ENCODE data around the gene MPP2.

DNA sequence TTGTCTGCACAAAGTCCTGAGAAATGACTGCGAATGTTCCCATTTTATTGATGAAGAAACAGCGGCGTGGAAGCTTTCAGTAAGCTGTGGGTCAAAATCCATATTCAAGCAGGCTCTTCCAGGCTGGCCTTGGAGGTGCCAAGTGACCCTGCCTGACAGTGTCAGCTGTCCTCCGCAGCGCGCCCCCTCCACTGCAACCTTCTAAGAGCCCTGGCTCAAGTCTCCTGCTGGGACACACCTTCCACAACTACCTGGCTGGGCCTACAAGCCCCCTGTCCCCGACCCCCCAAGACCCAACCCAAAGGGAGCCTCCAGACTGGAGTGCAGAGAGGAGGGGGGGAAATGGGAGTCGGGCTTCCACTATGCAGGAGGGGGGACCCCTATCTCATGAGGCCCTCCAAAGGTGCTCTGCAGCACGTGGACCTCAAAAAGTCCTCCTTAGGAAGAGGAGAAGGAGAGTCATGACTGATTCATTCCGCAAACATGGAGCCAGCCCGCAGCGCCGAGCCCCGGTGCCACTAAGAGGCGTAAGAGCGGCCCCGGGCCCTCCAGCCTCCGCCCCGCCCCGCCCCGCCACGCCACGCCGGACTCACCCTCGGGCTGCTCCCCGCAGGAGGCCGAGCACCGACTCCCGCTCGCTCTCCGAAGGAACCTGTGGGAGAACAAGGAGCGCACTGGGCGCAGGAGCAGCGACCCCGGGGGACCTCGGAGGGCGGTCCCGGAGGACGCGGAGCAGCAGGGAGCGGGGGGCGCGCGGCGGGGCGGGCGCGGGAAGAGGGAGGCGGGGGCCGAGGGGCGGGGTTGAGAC, 75.0 kb downstream of the MPP2 start:
- no peak for TF ChIP-seq POLR2A (IDR thresholded peaks at IDR 0.05)
- TF ChIP-seq, protein P1, sequence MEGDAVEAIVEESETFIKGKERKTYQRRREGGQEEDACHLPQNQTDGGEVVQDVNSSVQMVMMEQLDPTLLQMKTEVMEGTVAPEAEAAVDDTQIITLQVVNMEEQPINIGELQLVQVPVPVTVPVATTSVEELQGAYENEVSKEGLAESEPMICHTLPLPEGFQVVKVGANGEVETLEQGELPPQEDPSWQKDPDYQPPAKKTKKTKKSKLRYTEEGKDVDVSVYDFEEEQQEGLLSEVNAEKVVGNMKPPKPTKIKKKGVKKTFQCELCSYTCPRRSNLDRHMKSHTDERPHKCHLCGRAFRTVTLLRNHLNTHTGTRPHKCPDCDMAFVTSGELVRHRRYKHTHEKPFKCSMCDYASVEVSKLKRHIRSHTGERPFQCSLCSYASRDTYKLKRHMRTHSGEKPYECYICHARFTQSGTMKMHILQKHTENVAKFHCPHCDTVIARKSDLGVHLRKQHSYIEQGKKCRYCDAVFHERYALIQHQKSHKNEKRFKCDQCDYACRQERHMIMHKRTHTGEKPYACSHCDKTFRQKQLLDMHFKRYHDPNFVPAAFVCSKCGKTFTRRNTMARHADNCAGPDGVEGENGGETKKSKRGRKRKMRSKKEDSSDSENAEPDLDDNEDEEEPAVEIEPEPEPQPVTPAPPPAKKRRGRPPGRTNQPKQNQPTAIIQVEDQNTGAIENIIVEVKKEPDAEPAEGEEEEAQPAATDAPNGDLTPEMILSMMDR (IDR thresholded peaks at IDR 0.05) = no peak
